Right lobe of liver (tissue), 6 donors: ENCODE measurements around the gene SEMG1. TPM values are rescaled to one million over a fixed set of nuclear protein-coding genes. Genes with fewer than 3 reads are reported as not detected.

Experiments used
- ATAC-seq, 4 donors: fragments of 200-7000 bp; cut with Tn5 transposase; one replicate each; pipeline ENCODE4 v1.9.1; 2020; ENCODE audit warnings: mild to moderate bottlenecking in 4 of 4, moderate library complexity in 4 of 4
- DNase-seq, 3 donors: peaks; one replicate each; pipeline ENCODE4 v3.0.0-alpha.2; 2020
- H3K27ac ChIP-seq, 3 donors: fragments of 200-600 bp; one replicate each; pipeline ENCODE4 v1.8.0; 2022
- H3K27me3 ChIP-seq, 2 donors: fragments of 200-600 bp; one replicate each; pipeline ENCODE4 v1.8.0; 2022
- H3K36me3 ChIP-seq, 4 donors: fragments of 200-600 bp; sonication (generic) in 1 of 4; one replicate each; pipeline versions ENCODE4 v1.5.1 to v1.8.0; 2017 to 2022; ENCODE audit warnings: control low read depth in 1 of 4
- H3K4me1 ChIP-seq, 4 donors: fragments of 200-600 bp; sonication (generic) in 1 of 4; one replicate each; pipeline versions ENCODE4 v1.5.1 to v1.8.0; 2017 to 2022; ENCODE audit warnings: control low read depth in 1 of 4
- H3K4me3 ChIP-seq, 3 donors: fragments of 200-600 bp; one replicate each; pipeline ENCODE4 v1.8.0; 2022
- H3K9me3 ChIP-seq, 4 donors: fragments of 200-600 bp; sonication (generic) in 1 of 4; one replicate each; pipeline versions ENCODE4 v1.5.1 to v1.8.0; 2017 to 2022; ENCODE audit warnings: control low read depth in 1 of 4
- POLR2A ChIP-seq: fragments of 450-650 bp; IDR thresholded peaks from one replicate; pipeline ENCODE4 v1.6.1; 2017; ENCODE audit warnings: antibody characterized with exemption, mild to moderate bottlenecking
- WGBS: methylation state at CpG from one replicate; pipeline ENCODE4 v1.1.6; 2018; ENCODE audit warnings: low coverage, low lambda C conversion rate; ENCODE audit not compliant: insufficient coverage; ENCODE audit errors: missing lambda C conversion rate; 5-methylcytosine and 5-hydroxymethylcytosine counted together
- intact Hi-C, 2 donors: fragments of 100-400 bp; cut with DNase I; formaldehyde crosslinking; loops; one replicate each; pipeline versions ENCODE4 v1.11.2 to v1.14.1; 2022
- total RNA-seq, 6 experiments: library from RNA; depleted of rRNA in 2 of 6; stranded (reverse); fragments of >200 nt in 2 of 6; fragmentation: NEBNext Ultra II Directional in 3 of 6; extraction: Animal tissue kit (Norgen Biotek cat#: 25700) in 3 of 6; gene quantifications; one replicate each; pipeline versions ENCODE4 v1.1.0 to v1.2.4, GENCODE V29; 2016 to 2023
- TF ChIP-seq, protein P1 (sequence below), 4 donors: fragments of 200-600 bp in 3 of 4; fragments of 450-650 bp in 1 of 4; IDR thresholded peaks; one replicate each; pipeline versions ENCODE4 v1.5.1 to v1.8.0; 2016 to 2022; ENCODE audit warnings: antibody characterized with exemption in 4 of 4, mild to moderate bottlenecking in 2 of 4
- donor health status: DM: no; HTN: yes; CAD: no.
- donor health status: DM: no; HTN: no; CAD: no.
- donor health status: DM: no; HTN: no; CAD: no.
- donor health status: DM: no; HTN: yes; CAD: no.
- donor health status: DM: no; HTN: yes; CAD: no.

SEMG1 gene
- total RNA-seq, 6 experiments from 2014 or later, result not detected

DNA sequence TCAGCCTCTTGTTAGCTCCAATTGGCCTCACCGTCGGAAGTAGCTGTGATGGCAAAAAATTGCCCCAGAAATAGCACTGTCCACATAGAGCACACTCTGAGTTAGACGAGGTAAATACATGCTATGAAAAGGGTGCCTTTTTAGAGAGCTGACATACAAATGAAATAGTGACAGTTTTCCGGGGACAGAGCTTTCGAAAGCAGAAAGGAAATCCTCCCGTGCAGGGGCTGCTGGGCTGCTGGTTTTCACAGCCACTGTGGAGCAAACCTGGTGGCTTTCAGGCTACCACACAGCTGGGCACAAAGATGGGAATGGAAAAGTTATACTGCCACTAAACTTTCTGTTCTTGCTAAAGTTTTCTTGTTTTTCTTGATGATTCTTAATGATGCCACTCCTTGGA is 39.3 kb downstream of the SEMG1 start:
- no peak for DNase-seq

DNA sequence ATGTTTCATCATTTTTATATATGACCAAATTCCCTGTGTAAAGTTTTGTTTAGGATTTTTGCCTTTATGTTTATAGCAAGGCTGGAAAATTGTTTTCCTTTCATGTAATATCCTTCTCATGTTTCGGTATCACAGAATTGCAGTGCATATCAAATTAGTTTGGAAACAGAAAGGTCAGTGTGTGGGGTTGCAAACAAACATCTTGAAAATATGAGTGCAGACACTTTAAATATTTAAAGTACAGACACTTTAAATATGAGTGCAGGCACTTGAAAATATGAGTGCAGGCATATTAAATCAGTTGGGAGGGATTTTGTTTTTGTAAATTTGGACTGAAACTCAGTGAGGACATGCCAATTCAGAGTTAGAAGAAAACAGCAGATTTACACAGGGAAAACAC is 41.0 kb downstream of the SEMG1 start:
- no peak for TF ChIP-seq POLR2A
- TF ChIP-seq, protein P1, sequence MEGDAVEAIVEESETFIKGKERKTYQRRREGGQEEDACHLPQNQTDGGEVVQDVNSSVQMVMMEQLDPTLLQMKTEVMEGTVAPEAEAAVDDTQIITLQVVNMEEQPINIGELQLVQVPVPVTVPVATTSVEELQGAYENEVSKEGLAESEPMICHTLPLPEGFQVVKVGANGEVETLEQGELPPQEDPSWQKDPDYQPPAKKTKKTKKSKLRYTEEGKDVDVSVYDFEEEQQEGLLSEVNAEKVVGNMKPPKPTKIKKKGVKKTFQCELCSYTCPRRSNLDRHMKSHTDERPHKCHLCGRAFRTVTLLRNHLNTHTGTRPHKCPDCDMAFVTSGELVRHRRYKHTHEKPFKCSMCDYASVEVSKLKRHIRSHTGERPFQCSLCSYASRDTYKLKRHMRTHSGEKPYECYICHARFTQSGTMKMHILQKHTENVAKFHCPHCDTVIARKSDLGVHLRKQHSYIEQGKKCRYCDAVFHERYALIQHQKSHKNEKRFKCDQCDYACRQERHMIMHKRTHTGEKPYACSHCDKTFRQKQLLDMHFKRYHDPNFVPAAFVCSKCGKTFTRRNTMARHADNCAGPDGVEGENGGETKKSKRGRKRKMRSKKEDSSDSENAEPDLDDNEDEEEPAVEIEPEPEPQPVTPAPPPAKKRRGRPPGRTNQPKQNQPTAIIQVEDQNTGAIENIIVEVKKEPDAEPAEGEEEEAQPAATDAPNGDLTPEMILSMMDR (IDR thresholded peaks at IDR 0.05), result no peak
- intact Hi-C loops, result no loop called here
- Histone ChIP-seq H3K36me3 (no peaks in the 10 kb centered on the region), H3K4me3 (no peak overlapping the region), H3K27ac (no peak overlapping the region), H3K9me3 (no peaks in the 10 kb centered on the region), H3K27me3 (no peaks in the 10 kb centered on the region), H3K4me1 (peaks cover 0 to 19% (median 4%) of the 10 kb centered on the region in 4 donors)
- ATAC-seq (no peak), DNase-seq (no peak)
- 90% methylated on average over 1 of the region's 1 CpG for WGBS

More for the DNA sequence above, 39.3 kb downstream of the SEMG1 start:
- H3K36me3 ChIP-seq, result no peaks in the 10 kb centered on the region
- H3K27me3 ChIP-seq, result no peaks in the 10 kb centered on the region
- ATAC-seq, result no peak
- intact Hi-C loops, result no loop called here
- no peak overlapping the region for H3K27ac ChIP-seq
- no peak overlapping the region for H3K4me3 ChIP-seq
- TF ChIP-seq POLR2A, result no peak
- TF ChIP-seq, protein P1 (IDR thresholded peaks at IDR 0.05), result no peak
- 51% methylated on average over 6 of the region's 6 CpGs for WGBS
- H3K9me3 ChIP-seq, result no peaks in the 10 kb centered on the region
- H3K4me1 ChIP-seq, result peaks cover 0 to 11% (median 0%) of the 10 kb centered on the region in 4 donors

DNA sequence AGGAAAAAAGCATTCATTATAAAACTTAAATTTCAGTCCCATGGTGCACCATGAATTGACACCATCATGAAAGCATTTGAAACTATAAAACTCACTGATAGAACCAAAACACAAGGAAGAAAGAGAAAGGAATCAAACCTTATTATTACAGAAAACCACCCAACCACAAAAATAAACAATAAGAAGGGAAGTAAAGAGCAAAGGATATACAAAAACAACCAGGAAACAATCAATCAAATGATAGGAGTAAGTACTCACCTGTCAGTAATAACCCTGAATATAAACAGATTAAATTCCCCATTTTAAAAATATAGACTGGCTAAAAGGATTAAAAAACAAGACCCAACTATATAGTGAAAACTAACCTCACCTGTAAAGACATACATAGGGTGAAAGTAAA is 41.8 kb downstream of the SEMG1 start:
- TF ChIP-seq, protein P1 (IDR thresholded peaks at IDR 0.05), result no peak
- no peak for TF ChIP-seq POLR2A
- H3K9me3 ChIP-seq, result no peaks in the 10 kb centered on the region
- no peaks in the 10 kb centered on the region for H3K27me3 ChIP-seq
- DNase-seq, result no peak
- intact Hi-C loops, result no loop called here
- H3K4me3 ChIP-seq, result no peak overlapping the region
- H3K4me1 ChIP-seq, result peaks cover 0 to 20% (median 4%) of the 10 kb centered on the region in 4 donors
- ATAC-seq, result no peak
- H3K27ac ChIP-seq, result no peak overlapping the region
- no peaks in the 10 kb centered on the region for H3K36me3 ChIP-seq

DNA sequence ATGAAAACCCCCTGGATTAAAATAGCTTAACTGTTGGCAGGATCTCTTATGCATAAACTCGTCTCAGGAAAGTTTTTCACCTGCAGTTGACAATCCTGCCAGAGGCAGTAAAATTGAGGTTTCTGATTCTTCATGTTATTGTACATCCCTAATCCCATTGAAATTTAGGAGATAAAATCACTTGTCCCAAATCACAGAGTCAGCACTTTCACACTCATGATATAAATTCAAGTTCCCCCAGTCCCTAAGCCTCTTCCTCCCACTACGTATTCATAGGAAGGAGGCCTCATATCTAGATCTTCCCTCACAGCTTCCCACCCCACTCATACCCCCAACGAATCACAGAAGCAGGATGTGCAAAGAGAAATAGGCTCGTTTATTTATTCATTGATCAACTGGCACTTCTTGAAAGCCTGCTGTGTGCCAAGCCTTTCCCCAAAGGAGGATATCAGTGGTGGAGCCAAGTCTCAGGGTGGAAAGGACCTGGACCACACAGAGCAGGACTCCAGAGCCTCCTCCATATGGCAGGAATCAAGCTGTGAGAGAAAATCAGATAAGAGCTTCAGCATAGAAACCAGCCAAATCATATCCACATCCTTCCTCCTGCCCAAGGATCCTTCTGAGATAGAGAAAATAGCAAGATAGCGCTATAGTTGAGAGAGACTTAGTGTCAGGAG is 45.2 kb downstream of the SEMG1 start:
- ATAC-seq (no peak), DNase-seq (no peak)
- no peaks in the 10 kb centered on the region for H3K36me3 ChIP-seq
- WGBS, result 40% methylated on average over 5 of the region's 5 CpGs
- peaks cover 0 to 35% (median 11%) of the 10 kb centered on the region in 4 donors for H3K4me1 ChIP-seq
- TF ChIP-seq POLR2A, result no peak
- TF ChIP-seq, protein P1 (IDR thresholded peaks at IDR 0.05), result no peak
- intact Hi-C loops, result no loop called here
- no peak overlapping the region for H3K27ac ChIP-seq
- no peaks in the 10 kb centered on the region for H3K9me3 ChIP-seq
- H3K27me3 ChIP-seq, result no peaks in the 10 kb centered on the region
- H3K4me3 ChIP-seq, result no peak overlapping the region
